H9 (cell line): ENCODE data around the gene NAGK. TPM values are rescaled to one million over a fixed set of nuclear protein-coding genes. Genes with fewer than 3 reads are reported as not detected.

ENCODE experiments used
- DNase-seq: peaks from one replicate; pipeline ENCODE4 v3.0.0-alpha.2; 2017
- H2AFZ ChIP-seq: one replicate; pipeline ENCODE4 v1.6.1; 2013; ENCODE audit warnings: mild to moderate bottlenecking, low read length, control low read depth, moderate library complexity
- H2AK5ac ChIP-seq: 2 replicates; pipeline ENCODE4 v1.6.1; 2013; ENCODE audit warnings: low read length, control low read depth, mixed read lengths; ENCODE audit not compliant: insufficient read length
- H2BK120ac ChIP-seq: one replicate; pipeline ENCODE4 v1.6.1; 2013; ENCODE audit warnings: low read depth, mild to moderate bottlenecking, low read length, control low read depth, inconsistent platforms; ENCODE audit not compliant: poor library complexity, severe bottlenecking
- H2BK12ac ChIP-seq: 2 replicates; pipeline ENCODE4 v1.6.1; 2013; ENCODE audit warnings: low read length, control low read depth, mixed read lengths, low read depth; ENCODE audit not compliant: insufficient read length
- H2BK15ac ChIP-seq: 2 replicates; pipeline ENCODE4 v1.6.1; 2013; ENCODE audit warnings: low read depth, low read length, control low read depth
- H2BK20ac ChIP-seq: one replicate; pipeline ENCODE4 v1.6.1; 2013; ENCODE audit warnings: low read depth, mild to moderate bottlenecking, low read length, control low read depth, inconsistent platforms; ENCODE audit not compliant: poor library complexity, severe bottlenecking
- H2BK5ac ChIP-seq: 2 replicates; pipeline ENCODE4 v1.6.1; 2013; ENCODE audit warnings: low read length, control low read depth, mixed read lengths; ENCODE audit not compliant: insufficient read length
- H3K14ac ChIP-seq: 2 replicates; pipeline ENCODE4 v1.6.1; 2013; ENCODE audit warnings: low read length, control low read depth; ENCODE audit not compliant: insufficient read depth
- H3K18ac ChIP-seq: 2 replicates; pipeline ENCODE4 v1.6.1; 2013; ENCODE audit warnings: low read depth, mild to moderate bottlenecking, mixed read lengths, low read length, control low read depth; ENCODE audit not compliant: insufficient read length
- H3K23ac ChIP-seq: 2 replicates; pipeline ENCODE4 v1.6.1; 2013; ENCODE audit warnings: low read length, control low read depth, mixed read lengths, low read depth; ENCODE audit not compliant: insufficient read length
- H3K23me2 ChIP-seq: 2 replicates; pipeline ENCODE4 v1.6.1; 2013; ENCODE audit warnings: low read depth, mild to moderate bottlenecking, mixed read lengths, low read length, control low read depth; ENCODE audit not compliant: insufficient read length, poor library complexity, severe bottlenecking
- H3K27ac ChIP-seq: 2 replicates; pipeline ENCODE4 v1.5.1; 2013; ENCODE audit warnings: low read length, control low read depth, mixed read lengths, low read depth; ENCODE audit not compliant: insufficient read length
- H3K27me3 ChIP-seq: 2 replicates; pipeline ENCODE4 v1.6.1; 2013; ENCODE audit warnings: low read length, control low read depth, inconsistent platforms; ENCODE audit not compliant: insufficient read depth
- H3K4ac ChIP-seq: 2 replicates; pipeline ENCODE4 v1.6.1; 2013; ENCODE audit warnings: low read depth, mild to moderate bottlenecking, control low read depth, inconsistent platforms, low read length, moderate library complexity
- H3K4me1 ChIP-seq: 2 replicates; pipeline ENCODE4 v1.6.1; 2013; ENCODE audit warnings: low read length, control low read depth, inconsistent platforms; ENCODE audit not compliant: insufficient read depth
- H3K4me2 ChIP-seq: 2 replicates; pipeline ENCODE4 v1.6.1; 2013; ENCODE audit warnings: low read length, control low read depth, mixed read lengths; ENCODE audit not compliant: insufficient read length, insufficient read depth
- H3K56ac ChIP-seq: 2 replicates; pipeline ENCODE4 v1.6.1; 2013; ENCODE audit warnings: low read depth, mild to moderate bottlenecking, mixed read lengths, low read length, control low read depth; ENCODE audit not compliant: insufficient read length
- H3K79me1 ChIP-seq: 2 replicates; pipeline ENCODE4 v1.6.1; 2013; ENCODE audit warnings: low read depth, mild to moderate bottlenecking, moderate library complexity, low read length, control low read depth, inconsistent platforms; ENCODE audit not compliant: insufficient read depth, poor library complexity, severe bottlenecking
- H3K79me2 ChIP-seq: 2 replicates; pipeline ENCODE4 v1.6.1; 2013; ENCODE audit warnings: low read length, control low read depth, inconsistent platforms; ENCODE audit not compliant: insufficient read depth
- H3K9ac ChIP-seq: 2 replicates; pipeline ENCODE4 v1.6.1; 2013; ENCODE audit warnings: low read length, control low read depth, mixed read lengths; ENCODE audit not compliant: insufficient read length; ENCODE audit errors: extremely low read depth
- H3K9me3 ChIP-seq: one replicate; pipeline ENCODE4 v1.6.1; 2013; ENCODE audit warnings: low read depth, low read length, inconsistent platforms; ENCODE audit not compliant: control insufficient read depth
- H3T11ph ChIP-seq: one replicate; pipeline ENCODE4 v1.6.1; 2013; ENCODE audit warnings: mild to moderate bottlenecking, low read length, control low read depth, inconsistent platforms
- H4K20me1 ChIP-seq: one replicate; pipeline ENCODE4 v1.6.1; 2013; ENCODE audit not compliant: control insufficient read depth, insufficient read length, insufficient read depth
- H4K5ac ChIP-seq: 2 replicates; pipeline ENCODE4 v1.6.1; 2013; ENCODE audit warnings: low read depth, mild to moderate bottlenecking, mixed read lengths, low read length, control low read depth; ENCODE audit not compliant: insufficient read length
- H4K8ac ChIP-seq: replicated peaks from 2 replicates; pipeline ENCODE4 v1.6.1; 2013; ENCODE audit warnings: low read length, control low read depth, mixed read lengths, low read depth; ENCODE audit not compliant: insufficient read length
- H4K91ac ChIP-seq: 2 replicates; pipeline ENCODE4 v1.6.1; 2013; ENCODE audit warnings: low read depth, mild to moderate bottlenecking, moderate library complexity, mixed read lengths, low read length, control low read depth; ENCODE audit not compliant: insufficient read length
- H3K27ac Mint-ChIP-seq, 3 experiments: 2 replicates in 2 of 3; 3 replicates in 1 of 3; pipeline ENCODE4 v1.8.0; 2020 to 2021; ENCODE audit warnings: mixed read lengths in 3 of 3, mild to moderate bottlenecking in 1 of 3, moderate library complexity in 1 of 3
- H3K27me3 Mint-ChIP-seq: 2 replicates; pipeline ENCODE4 v1.8.0; 2021; ENCODE audit warnings: low read depth, mild to moderate bottlenecking, moderate library complexity, mixed read lengths
- H3K36me3 Mint-ChIP-seq, 3 experiments: 2 replicates in 2 of 3; 3 replicates in 1 of 3; pipeline ENCODE4 v1.8.0; 2020 to 2021; ENCODE audit warnings: low read depth in 3 of 3, mixed read lengths in 3 of 3; ENCODE audit not compliant: insufficient read depth in 1 of 3
- H3K4me1 Mint-ChIP-seq, 2 experiments: 2 replicates each; pipeline ENCODE4 v1.8.0; 2020; ENCODE audit warnings: mixed read lengths in 2 of 2
- H3K4me3 Mint-ChIP-seq, 2 experiments: 2 replicates in 1 of 2; 3 replicates in 1 of 2; pipeline ENCODE4 v1.8.0; 2020 to 2021; ENCODE audit warnings: mild to moderate bottlenecking in 2 of 2, mixed read lengths in 2 of 2, moderate library complexity in 1 of 2
- H3K9me3 Mint-ChIP-seq, 2 experiments: 2 replicates in 1 of 2; 3 replicates in 1 of 2; pipeline ENCODE4 v1.8.0; 2020; ENCODE audit warnings: mild to moderate bottlenecking in 2 of 2, mixed read lengths in 2 of 2, moderate library complexity in 1 of 2
- CTCF ChIP-seq: fragments of 200-600 bp; sonication (generic); conservative IDR thresholded peaks from 3 replicates; pipeline ENCODE4 v1.8.0; 2021; ENCODE audit warnings: antibody characterized with exemption, mild to moderate bottlenecking
- WGBS: extraction: QIAGEN DNeasy Blood & Tissue Kit; methylation state at CpG from one replicate; pipeline ENCODE4 v1.1.7; 2013; ENCODE audit warnings: missing lambda C conversion rate, low lambda C conversion rate, mixed read lengths; ENCODE audit not compliant: insufficient read length; ENCODE audit errors: extremely low coverage; 5-methylcytosine and 5-hydroxymethylcytosine counted together
- total RNA-seq: library from RNA; stranded (reverse); gene quantifications from 2 replicates; pipeline ENCODE4 v1.2.1, GENCODE V29; 2021

Gene NAGK
- total RNA-seq, 1 experiment from 2014 or later, result 74.4 TPM

- no peak overlapping the region for H4K8ac ChIP-seq
- H3K27ac Mint-ChIP-seq, result no peak overlapping the region; a peak in 1 of 7 replicates
- H3K4ac ChIP-seq, result no peak overlapping the region
- H3K9ac ChIP-seq, result no peak overlapping the region
- H3K79me1 ChIP-seq, result no peaks in the 10 kb centered on the region
- H3K14ac ChIP-seq, result no peak overlapping the region
- peaks cover 14 to 26% (median 19%) of the 10 kb centered on the region in 3 experiments; a peak in 5 of 7 replicates for H3K36me3 Mint-ChIP-seq
- H3K4me1 Mint-ChIP-seq, result peaks cover 7 to 8% of the 10 kb centered on the region in 2 experiments
- H4K20me1 ChIP-seq, result no peaks in the 10 kb centered on the region
- TF ChIP-seq CTCF, result no peak
- H3T11ph ChIP-seq, result no peak overlapping the region
- no peak overlapping the region for H3K18ac ChIP-seq
- H2BK12ac ChIP-seq, result no peak overlapping the region
- no peaks in the 10 kb centered on the region for H3K23me2 ChIP-seq
- H3K9me3 ChIP-seq, result no peaks in the 10 kb centered on the region
- H2BK15ac ChIP-seq, result no peak overlapping the region
- no peak for DNase-seq
- H2AK5ac ChIP-seq, result no peak overlapping the region
- no peak overlapping the region for H3K4me2 ChIP-seq
- no peak overlapping the region for H2BK120ac ChIP-seq
- H2BK20ac ChIP-seq, result no peak overlapping the region
- H3K27me3 ChIP-seq, result no peaks in the 10 kb centered on the region
- no peak overlapping the region for H3K27ac ChIP-seq
- H2BK5ac ChIP-seq, result no peak overlapping the region
- no peak overlapping the region for H4K5ac ChIP-seq
- no peak overlapping the region for H2AFZ ChIP-seq
- H3K23ac ChIP-seq, result no peak overlapping the region
- H4K91ac ChIP-seq, result no peak overlapping the region
- no peak overlapping the region for H3K56ac ChIP-seq
- no peaks in the 10 kb centered on the region for H3K4me1 ChIP-seq
- WGBS, result no CpG with 5 or more reads among the region's 7 CpGs
- H3K9me3 Mint-ChIP-seq, result no peaks in the 10 kb centered on the region
- H3K27me3 Mint-ChIP-seq, result no peaks in the 10 kb centered on the region; the same call in 1 of the 2 replicates
- no peak overlapping the region for H3K4me3 Mint-ChIP-seq
- no peaks in the 10 kb centered on the region for H3K79me2 ChIP-seq
These were observed 57.3 kb downstream of the NAGK start for GRCh38 chr2:71125506-71126294.
